RWPE2 (cell line): Measurements from ENCODE around the gene BCL2.

Experiments
- ATAC-seq: fragments of 200-7000 bp; cut with Tn5 transposase; 3 replicates; pipeline ENCODE4 v1.9.1; 2021; ENCODE audit warnings: low read depth
- DNase-seq: peaks from one replicate; pipeline ENCODE4 v3.0.0-alpha.2; 2020; ENCODE audit warnings: low spot score
- H3K27ac ChIP-seq: fragments of 450-650 bp; 2 replicates; pipeline ENCODE4 v1.5.1; 2017; ENCODE audit warnings: mild to moderate bottlenecking; ENCODE audit not compliant: poor library complexity, severe bottlenecking
- H3K27me3 ChIP-seq: fragments of 250-450 bp; sonication (Bioruptor Pico); 2 replicates; pipeline ENCODE4 v1.5.1; 2021; ENCODE audit warnings: mild to moderate bottlenecking, moderate library complexity; ENCODE audit not compliant: insufficient read depth, poor library complexity, severe bottlenecking
- H3K36me3 ChIP-seq: fragments of 250-450 bp; sonication (Bioruptor Pico); 2 replicates; pipeline ENCODE4 v1.5.1; 2020; ENCODE audit warnings: low read depth, mild to moderate bottlenecking, moderate library complexity
- H3K4me1 ChIP-seq: fragments of 250-450 bp; sonication (Bioruptor Pico); 2 replicates; pipeline ENCODE4 v1.5.1; 2021; ENCODE audit warnings: mild to moderate bottlenecking, moderate library complexity; ENCODE audit not compliant: insufficient read depth, poor library complexity, severe bottlenecking
- H3K4me3 ChIP-seq: fragments of 250-450 bp; sonication (Bioruptor Pico); 2 replicates; pipeline ENCODE4 v1.5.1; 2021; ENCODE audit warnings: mild to moderate bottlenecking, moderate library complexity; ENCODE audit not compliant: severe bottlenecking
- H3K9me3 ChIP-seq: fragments of 250-450 bp; sonication (Bioruptor Pico); 2 replicates; pipeline ENCODE4 v1.5.1; 2021; ENCODE audit warnings: mild to moderate bottlenecking, moderate library complexity; ENCODE audit not compliant: severe bottlenecking
- TF ChIP-seq, protein P1 (sequence below): fragments of 450-650 bp; IDR thresholded peaks from one replicate; pipeline ENCODE4 v1.5.1; 2017; ENCODE audit warnings: mild to moderate bottlenecking, moderate library complexity; ENCODE audit not compliant: poor library complexity, severe bottlenecking

Gene BCL2

GRCh38 chr18:63098018-63098981 lies 221.3 kb downstream of the BCL2 start:
- H3K27me3 ChIP-seq = no peaks in the 10 kb centered on the region
- DNase-seq = no peak
- no peak for ATAC-seq
- H3K27ac ChIP-seq = no peak overlapping the region
- H3K36me3 ChIP-seq = no peaks in the 10 kb centered on the region
- no peaks in the 10 kb centered on the region for H3K9me3 ChIP-seq
- H3K4me3 ChIP-seq = no peak overlapping the region
- H3K4me1 ChIP-seq = no peaks in the 10 kb centered on the region
- TF ChIP-seq, protein P1, sequence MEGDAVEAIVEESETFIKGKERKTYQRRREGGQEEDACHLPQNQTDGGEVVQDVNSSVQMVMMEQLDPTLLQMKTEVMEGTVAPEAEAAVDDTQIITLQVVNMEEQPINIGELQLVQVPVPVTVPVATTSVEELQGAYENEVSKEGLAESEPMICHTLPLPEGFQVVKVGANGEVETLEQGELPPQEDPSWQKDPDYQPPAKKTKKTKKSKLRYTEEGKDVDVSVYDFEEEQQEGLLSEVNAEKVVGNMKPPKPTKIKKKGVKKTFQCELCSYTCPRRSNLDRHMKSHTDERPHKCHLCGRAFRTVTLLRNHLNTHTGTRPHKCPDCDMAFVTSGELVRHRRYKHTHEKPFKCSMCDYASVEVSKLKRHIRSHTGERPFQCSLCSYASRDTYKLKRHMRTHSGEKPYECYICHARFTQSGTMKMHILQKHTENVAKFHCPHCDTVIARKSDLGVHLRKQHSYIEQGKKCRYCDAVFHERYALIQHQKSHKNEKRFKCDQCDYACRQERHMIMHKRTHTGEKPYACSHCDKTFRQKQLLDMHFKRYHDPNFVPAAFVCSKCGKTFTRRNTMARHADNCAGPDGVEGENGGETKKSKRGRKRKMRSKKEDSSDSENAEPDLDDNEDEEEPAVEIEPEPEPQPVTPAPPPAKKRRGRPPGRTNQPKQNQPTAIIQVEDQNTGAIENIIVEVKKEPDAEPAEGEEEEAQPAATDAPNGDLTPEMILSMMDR = no peak

DNA sequence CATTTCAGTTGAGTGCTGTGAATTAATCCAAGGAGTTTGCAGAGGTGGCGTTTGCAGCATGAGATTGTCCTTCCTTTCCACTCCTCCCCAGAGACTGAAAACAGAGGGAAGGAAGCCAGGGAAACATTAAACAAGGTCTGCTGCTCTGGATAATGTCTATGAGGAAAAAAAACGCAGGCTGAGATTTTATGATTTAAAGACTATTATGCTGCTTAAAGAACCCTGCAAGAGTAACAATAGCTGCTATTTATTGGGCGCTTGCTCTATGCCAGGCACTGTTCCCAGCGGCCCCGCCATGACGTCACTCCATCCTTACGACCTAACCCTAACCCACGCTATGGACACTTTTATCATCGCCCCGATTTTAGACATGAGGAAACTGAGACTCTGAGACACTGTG lies 222.4 kb downstream of the BCL2 start:
- no peak overlapping the region for H3K4me3 ChIP-seq
- H3K4me1 ChIP-seq = no peaks in the 10 kb centered on the region
- H3K27ac ChIP-seq = no peak overlapping the region
- H3K27me3 ChIP-seq = no peaks in the 10 kb centered on the region
- ATAC-seq = no peak
- DNase-seq = no peak
- no peaks in the 10 kb centered on the region for H3K36me3 ChIP-seq
- TF ChIP-seq, protein P1 = no peak
- no peaks in the 10 kb centered on the region for H3K9me3 ChIP-seq

DNA sequence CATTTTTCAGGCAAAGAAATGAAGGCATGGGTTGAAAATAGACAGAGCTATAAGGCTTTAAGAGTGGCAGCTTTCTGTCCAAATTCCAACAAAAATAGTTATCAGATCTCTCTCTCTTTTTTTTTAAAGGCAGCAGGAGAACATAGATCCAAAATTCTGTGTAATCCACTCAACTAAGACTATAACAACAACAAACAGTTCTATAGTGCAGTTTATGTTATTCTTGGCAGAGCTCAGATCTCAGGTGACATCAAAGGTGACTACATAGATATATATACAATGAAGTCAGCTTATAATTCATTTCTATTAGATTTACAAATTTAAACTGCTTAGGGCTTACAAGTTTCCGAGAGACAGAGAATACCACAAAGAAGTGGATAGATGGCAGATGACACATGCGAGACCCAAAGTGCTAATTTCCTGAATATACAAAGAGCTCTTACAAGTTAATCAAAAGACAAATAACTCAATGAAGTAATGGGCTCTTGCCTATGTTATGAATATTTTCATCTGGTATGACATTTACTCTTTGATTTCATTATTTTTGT lies 223.2 kb downstream of the BCL2 start:
- H3K9me3 ChIP-seq = no peaks in the 10 kb centered on the region
- H3K4me1 ChIP-seq = no peaks in the 10 kb centered on the region
- no peaks in the 10 kb centered on the region for H3K36me3 ChIP-seq
- DNase-seq (no peak), ATAC-seq (no peak)
- TF ChIP-seq, protein P1 = no peak
- H3K27ac ChIP-seq = no peak overlapping the region
- H3K27me3 ChIP-seq = no peaks in the 10 kb centered on the region
- H3K4me3 ChIP-seq = no peak overlapping the region

DNA sequence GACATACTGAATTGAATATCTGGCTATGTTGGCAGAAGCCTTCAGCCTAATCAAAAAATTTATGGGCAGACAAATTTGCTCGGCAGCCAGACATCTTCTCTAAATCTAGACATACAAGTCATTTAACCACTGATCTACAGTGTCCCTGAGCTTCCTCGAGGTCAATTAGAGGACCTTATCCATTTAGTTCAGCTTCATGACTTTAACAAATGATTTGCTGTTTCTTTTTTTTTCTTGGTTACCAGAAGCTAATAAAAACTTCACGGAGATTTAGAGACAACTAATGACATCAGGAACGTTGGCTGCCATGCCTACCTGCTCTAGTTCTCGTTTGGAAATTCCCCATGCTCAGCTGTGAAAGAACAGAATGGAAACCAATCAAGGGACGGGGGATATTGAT lies 223.8 kb downstream of the BCL2 start:
- ATAC-seq (no peak), DNase-seq (no peak)
- TF ChIP-seq, protein P1 = no peak
- Histone ChIP-seq H3K36me3 (no peaks in the 10 kb centered on the region), H3K9me3 (no peaks in the 10 kb centered on the region), H3K4me1 (no peaks in the 10 kb centered on the region), H3K27me3 (no peaks in the 10 kb centered on the region), H3K27ac (no peak overlapping the region), H3K4me3 (no peak overlapping the region)
